A673 (cell line): Measurements from ENCODE around the gene SPATA21. TPM values are rescaled to one million over a fixed set of nuclear protein-coding genes. Genes with fewer than 3 reads are reported as not detected.

Experiments used
- BruUV-seq: library from RNA; stranded (reverse); fragments of 400-500 nt; replicated peaks from 2 replicates; lab custom pipeline; 2021; lab: Mats Ljungman, UMichigan
- CTCF ChIA-PET: fragments of 300-600 bp; sonication (Branson Sonifier 250); formaldehyde crosslinking; loops from one replicate; lab custom pipeline; 2022; ENCODE audit warnings: antibody characterized with exemption; lab: Charles Lee
- POLR2A ChIA-PET: fragments of 300-600 bp; sonication (Branson Sonifier 250); formaldehyde crosslinking; loops from one replicate; lab custom pipeline; 2022; ENCODE audit warnings: antibody characterized with exemption; ENCODE audit not compliant: low non-redundant PET; lab: Charles Lee
- DNase-seq: peaks from one replicate; pipeline ENCODE4 v3.0.0-alpha.2; 2015; ENCODE audit warnings: low spot score
- H3K27ac ChIP-seq: fragments of 200-600 bp; sonication (generic); 2 replicates; pipeline ENCODE4 v1.5.1; 2016; ENCODE audit warnings: mixed run types, low read depth, mild to moderate bottlenecking, mixed read lengths, antibody characterized with exemption, low read length; ENCODE audit not compliant: poor library complexity, severe bottlenecking
- H3K27me3 ChIP-seq: fragments of 200-600 bp; sonication (generic); replicated peaks from 2 replicates; pipeline ENCODE4 v1.6.1; 2017; ENCODE audit warnings: mixed run types, low read depth, mild to moderate bottlenecking, mixed read lengths, antibody characterized with exemption, low read length; ENCODE audit not compliant: insufficient read depth, poor library complexity
- H3K36me3 ChIP-seq: fragments of 200-600 bp; sonication (generic); 2 replicates; pipeline ENCODE4 v1.6.1; 2016; ENCODE audit warnings: mixed run types, mild to moderate bottlenecking, mixed read lengths, antibody characterized with exemption, low read length; ENCODE audit not compliant: insufficient read depth, poor library complexity, severe bottlenecking
- H3K4me1 ChIP-seq: fragments of 200-600 bp; sonication (generic); 2 replicates; pipeline ENCODE4 v1.6.1; 2017; ENCODE audit warnings: mixed run types, mild to moderate bottlenecking, mixed read lengths, antibody characterized with exemption, low read length; ENCODE audit not compliant: insufficient read depth, poor library complexity, severe bottlenecking
- H3K4me3 ChIP-seq: fragments of 200-600 bp; sonication (generic); 2 replicates; pipeline ENCODE4 v1.5.1; 2016; ENCODE audit warnings: low read depth, mixed run types, mild to moderate bottlenecking, mixed read lengths, low read length; ENCODE audit not compliant: poor library complexity, severe bottlenecking
- H3K9me3 ChIP-seq: fragments of 200-600 bp; sonication (generic); 2 replicates; pipeline ENCODE4 v1.6.1; 2016; ENCODE audit warnings: mixed run types, low read depth, mild to moderate bottlenecking, mixed read lengths, antibody characterized with exemption, low read length; ENCODE audit not compliant: poor library complexity, severe bottlenecking
- CTCF ChIP-seq: fragments of 300-800, 200-600 bp; sonication (generic); conservative IDR thresholded peaks from 2 replicates; pipeline ENCODE4 v1.5.1; 2017; ENCODE audit warnings: low read depth, mild to moderate bottlenecking, antibody characterized with exemption, low read length, moderate library complexity, mixed read lengths
- EZH2 ChIP-seq: fragments of 200-600 bp; sonication (generic); IDR thresholded peaks from 2 replicates; pipeline ENCODE4 v1.6.1; 2017; ENCODE audit warnings: borderline replicate concordance, low read depth, mild to moderate bottlenecking, mixed read lengths, antibody characterized with exemption, low read length; ENCODE audit not compliant: poor library complexity, severe bottlenecking
- intact Hi-C: fragments of 100-400 bp; cut with micrococcal nuclease; formaldehyde crosslinking; loops from one replicate; pipeline ENCODE4 v1.10.0; 2022; ENCODE audit not compliant: unreplicated experiment
- total RNA-seq: library from RNA; stranded (reverse); gene quantifications from 2 replicates; pipeline ENCODE4 v1.2.3, GENCODE V29; 2021

Gene SPATA21
- total RNA-seq, 1 experiment from 2014 or later: not detected

- DNase-seq: no peak
- peak overlapping the region; percentile 23 for H3K27ac ChIP-seq
- intact Hi-C loops: no loop called here
- H3K4me1 ChIP-seq: peaks cover 25% of the 10 kb centered on the region
- ChIA-PET CTCF (no interaction called here), POLR2A (no interaction called here)
- no peak overlapping the region for H3K4me3 ChIP-seq
- BruUV-seq: no TSS peak
- TF ChIP-seq EZH2 (no peak), CTCF (no peak)
- H3K9me3 ChIP-seq: no peaks in the 10 kb centered on the region
- no peaks in the 10 kb centered on the region for H3K27me3 ChIP-seq
- no peaks in the 10 kb centered on the region for H3K36me3 ChIP-seq
These were observed 63.0 kb downstream of the SPATA21 start for GRCh38 chr1:16374266-16374665.

DNA sequence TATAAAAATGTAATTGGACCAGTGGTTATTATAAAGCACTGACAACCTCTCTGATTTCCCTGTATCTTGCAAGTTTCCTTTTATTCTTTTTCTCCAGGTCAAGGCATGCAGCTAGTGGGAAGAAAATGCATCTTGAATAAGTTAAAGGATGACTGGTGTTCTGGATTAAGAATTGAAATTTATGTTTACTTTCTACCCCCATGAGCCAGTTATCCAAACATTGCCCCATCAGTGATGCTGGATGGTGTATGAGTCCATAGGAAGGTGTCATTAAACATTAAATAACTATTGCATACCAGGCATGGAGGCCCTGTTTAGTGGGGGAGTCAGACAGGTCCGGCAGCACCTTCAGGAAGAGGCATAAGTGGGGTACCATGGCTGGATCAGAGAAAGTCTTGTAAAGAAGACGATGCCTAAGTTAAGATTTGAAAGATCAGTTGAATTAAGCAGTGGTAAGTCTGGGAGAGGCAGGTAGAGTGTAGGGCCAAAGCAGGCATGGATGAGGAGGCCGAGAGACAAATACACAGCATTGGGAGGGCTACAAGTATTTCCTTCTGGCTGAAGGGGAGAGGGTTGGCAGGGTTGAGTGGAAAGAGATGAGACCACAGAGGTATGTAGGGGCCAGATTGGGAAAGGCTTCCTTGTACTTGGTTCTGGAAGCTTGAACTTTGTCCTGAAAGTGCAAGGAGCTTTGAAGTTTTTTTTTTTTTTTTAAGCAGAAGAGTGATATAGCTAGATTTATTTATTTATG is 64.5 kb downstream of the SPATA21 start:
- no peak overlapping the region for H3K4me3 ChIP-seq
- no peak overlapping the region for H3K27ac ChIP-seq
- intact Hi-C loops: no loop called here
- no peak for DNase-seq
- BruUV-seq: no TSS peak
- TF ChIP-seq EZH2: no peak
- H3K4me1 ChIP-seq: peaks cover 33% of the 10 kb centered on the region
- no peaks in the 10 kb centered on the region for H3K9me3 ChIP-seq
- H3K36me3 ChIP-seq: no peaks in the 10 kb centered on the region
- POLR2A ChIA-PET: interaction anchor here (0.7 kb wide), 1 partner anchor 288 kb away, joined by 19 read pairs; no protein-coding TSS in a partner anchor
- no peaks in the 10 kb centered on the region for H3K27me3 ChIP-seq
- CTCF ChIA-PET: no interaction called here

GRCh38 chr1:16371725-16372124 is 65.5 kb downstream of the SPATA21 start:
- peaks cover 33% of the 10 kb centered on the region for H3K4me1 ChIP-seq
- CTCF ChIA-PET: no interaction called here

More at GRCh38 chr1:16371725-16372124, 65.5 kb downstream of the SPATA21 start:
- no TSS peak for BruUV-seq
- Histone ChIP-seq H3K9me3 (no peaks in the 10 kb centered on the region), H3K36me3 (no peaks in the 10 kb centered on the region), H3K27ac (no peak overlapping the region), H3K27me3 (no peaks in the 10 kb centered on the region), H3K4me3 (no peak overlapping the region)
- DNase-seq: peak; percentile 72
- POLR2A ChIA-PET: no interaction called here
- TF ChIP-seq EZH2 (no peak), CTCF (no peak)
- intact Hi-C loops: no loop called here
